GM18519 (cell line): ENCODE results near the gene COL9A3.
"Not testable (repeated sequence)": the region's sequence is repeated elsewhere in the genome, so short reads cannot be mapped to it uniquely, and the experiment has no call there.

Experiments
- ATAC-seq: cut with Tn5 transposase; IDR thresholded peaks from one replicate; pipeline ENCODE4 v1.9.1; 2021; ENCODE audit warnings: mild to moderate bottlenecking, moderate library complexity; ENCODE audit not compliant: unreplicated experiment, low FRiP score

Gene COL9A3

DNA sequence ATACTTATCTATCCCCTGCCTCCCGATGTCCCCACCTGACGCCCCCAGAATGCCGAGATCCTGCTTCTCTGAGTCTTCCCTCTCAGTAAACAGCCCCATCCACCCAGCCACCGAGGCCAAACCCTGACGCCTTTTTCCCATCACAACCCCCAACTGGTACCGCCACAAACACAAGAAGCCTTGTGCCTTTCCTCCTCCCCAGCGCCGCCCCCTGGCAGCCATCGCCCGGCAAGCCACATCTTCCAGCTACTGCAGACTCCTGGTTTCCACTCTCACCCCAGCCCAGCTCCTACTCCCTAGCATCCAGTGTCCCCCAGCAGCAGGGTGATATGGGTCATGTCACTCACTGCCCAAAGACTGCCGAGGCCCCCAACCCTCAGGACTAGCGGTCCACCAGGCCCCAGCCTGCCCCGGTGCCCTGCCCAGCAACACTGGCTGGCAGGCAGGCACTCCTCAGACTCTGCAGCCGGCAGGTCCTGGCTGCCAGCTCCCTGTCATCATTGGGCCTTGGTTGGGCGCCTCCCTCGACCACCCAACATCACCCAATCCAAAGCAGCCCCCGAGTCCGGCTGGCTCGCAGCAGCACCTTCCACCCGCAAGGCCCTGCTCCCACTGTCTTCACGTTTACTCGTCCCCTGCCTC lies 33.6 kb downstream of the COL9A3 start:
- no peak for ATAC-seq

DNA sequence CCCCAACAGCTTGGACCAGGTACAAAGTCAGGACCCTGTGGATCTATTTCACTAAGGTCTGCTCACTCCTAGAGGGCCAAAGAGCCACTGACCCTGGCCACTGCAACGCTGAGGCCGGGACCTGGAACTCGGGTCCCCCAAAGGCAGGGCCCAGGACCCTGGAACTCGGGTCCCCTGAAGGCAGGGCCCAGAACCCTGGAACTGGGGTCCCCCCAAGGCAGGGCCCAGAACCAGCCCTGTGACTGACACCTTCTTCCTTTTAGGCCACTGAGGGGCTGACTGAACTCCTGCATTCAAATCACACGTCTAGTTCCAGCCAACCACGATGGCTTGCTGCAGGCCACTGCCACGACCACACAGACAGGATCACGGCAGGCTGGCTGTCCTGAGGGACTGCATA lies 35.3 kb downstream of the COL9A3 start:
- no peak for ATAC-seq

GRCh38 chr20:62852841-62853240 lies 36.0 kb downstream of the COL9A3 start:
- no peak for ATAC-seq

GRCh38 chr20:62853304-62853703 lies 36.5 kb downstream of the COL9A3 start:
- ATAC-seq, result not testable (repeated sequence)

DNA sequence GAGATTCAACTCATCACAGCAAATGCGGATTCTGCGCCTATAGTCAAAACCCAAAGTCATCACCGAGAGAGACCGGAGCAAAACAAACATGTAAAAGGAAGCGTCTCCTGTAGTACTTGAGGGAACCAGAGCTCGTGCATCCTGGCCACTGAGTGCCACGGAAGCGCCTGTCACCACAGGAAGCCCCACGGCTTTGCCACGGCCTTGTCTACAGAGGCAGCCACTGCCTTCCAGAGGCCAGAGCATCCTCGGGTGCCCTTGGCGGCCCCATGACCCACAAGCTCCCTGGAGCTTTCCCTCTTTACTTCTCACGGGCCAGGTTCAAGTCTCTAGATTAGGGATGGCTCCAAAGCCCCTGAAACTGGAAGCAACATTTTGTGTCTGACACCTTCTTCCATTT lies 37.3 kb downstream of the COL9A3 start:
- no peak for ATAC-seq

DNA sequence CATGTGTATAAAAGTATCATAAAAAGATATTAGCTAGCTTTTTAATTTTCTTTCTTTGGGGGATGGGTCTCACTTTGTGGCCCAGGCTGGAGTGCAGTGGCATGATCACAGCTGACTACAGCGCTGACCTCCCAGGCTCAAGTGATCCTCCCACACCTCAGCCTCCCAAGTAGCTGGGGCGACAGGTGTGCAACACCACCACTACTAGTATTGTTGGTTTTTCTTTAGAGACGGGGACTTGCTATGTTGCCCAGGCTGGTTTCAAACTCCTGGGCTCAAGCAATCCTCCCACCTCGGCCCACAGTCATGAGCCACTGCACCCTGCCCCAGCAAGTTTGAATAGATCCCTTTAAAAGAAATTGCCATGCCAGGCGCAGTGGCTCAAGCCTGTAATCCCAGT lies 38.3 kb downstream of the COL9A3 start:
- no peak for ATAC-seq

- ATAC-seq, result no peak
Observed at GRCh38 chr20:62856931-62857619, 40.2 kb downstream of the COL9A3 start.

- no peak for ATAC-seq
Observed at GRCh38 chr20:62858058-62858830, 41.4 kb downstream of the COL9A3 start.

GRCh38 chr20:62859721-62860120 lies 42.9 kb downstream of the COL9A3 start:
- ATAC-seq, result no peak

GRCh38 chr20:62860391-62860923 lies 43.6 kb downstream of the COL9A3 start:
- no peak for ATAC-seq

- no peak for ATAC-seq
Observed at GRCh38 chr20:62860924-62861691, 44.3 kb downstream of the COL9A3 start.

- ATAC-seq, result no peak
Observed at GRCh38 chr20:62861726-62862336, 45.0 kb downstream of the COL9A3 start, which contains the start of gene TCFL5. Gene TCFL5 (minus strand): TSS chr20:62861822. CDS start chr20:62861670, 152 bp downstream.

- no peak for ATAC-seq
Observed at GRCh38 chr20:62864207-62864606, 47.4 kb downstream of the COL9A3 start.

- no peak for ATAC-seq
Observed at GRCh38 chr20:62872184-62872847, 55.5 kb downstream of the COL9A3 start.

DNA sequence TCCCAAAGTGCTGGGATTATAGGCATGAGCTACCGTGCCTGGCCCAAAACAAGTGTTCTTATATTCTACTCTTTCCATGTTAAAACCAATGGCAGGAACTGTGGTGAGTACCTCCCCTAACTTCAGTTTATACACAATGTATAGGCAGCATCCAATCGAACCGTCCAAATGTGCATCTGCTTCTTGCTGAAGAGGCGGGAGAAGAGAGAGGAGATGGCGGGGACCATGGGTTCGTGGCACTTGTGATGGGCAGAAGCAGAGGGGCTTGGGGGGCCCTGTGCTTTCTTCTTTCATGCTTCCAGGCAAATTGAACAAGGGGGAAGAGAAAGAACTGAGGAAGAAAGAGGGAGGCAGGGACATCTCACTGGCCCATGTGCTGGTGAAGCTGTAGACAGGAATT lies 56.0 kb downstream of the COL9A3 start:
- ATAC-seq, result no peak

- no peak for ATAC-seq
Observed at GRCh38 chr20:62873280-62873679, 56.4 kb downstream of the COL9A3 start.

- ATAC-seq, result not testable (repeated sequence)
Observed at GRCh38 chr20:62873681-62874031, 56.8 kb downstream of the COL9A3 start.

GRCh38 chr20:62874964-62875344 lies 58.1 kb downstream of the COL9A3 start:
- ATAC-seq, result no peak
